ENCODE results near the gene SH2B3. TPM values are rescaled to one million over a fixed set of nuclear protein-coding genes. Genes with fewer than 3 reads are reported as not detected.

The SH2B3 gene
- total and polyA plus RNA-seq, 9 of the 15 experiments (the other 6 are each of a cell fraction or from before 2014, with no cell fraction given): 10.8 to 75.3 (median 37.4) TPM

- POLR2A ChIA-PET: interaction anchor here (0.7 to 0.9 kb wide), 2 partner anchors 14 to 472 kb away, joined by 3 to 4 read pairs; no protein-coding TSS in a partner anchor
- H3K4me1 ChIP-seq (replicated peaks in 1 of 2; ENCODE audit: control insufficient read depth in 2 of 2, insufficient read depth in 2 of 2, low read length in 2 of 2): no peaks in the 10 kb centered on the region
- intact Hi-C loops (cut with micrococcal nuclease): no loop called here
- no peak overlapping the region for H3K4me2 ChIP-seq (ENCODE audit: insufficient read depth, low read length)
- H3K36me3 ChIP-seq (ENCODE audit: control insufficient read depth, insufficient read depth, low read length): peaks cover 85% of the 10 kb centered on the region
- FAIRE-seq (no peak), DNase-seq (ENCODE audit: extremely low read depth in 1 of 4, low spot score in 3 of 4) (no peak), ATAC-seq (no peak)
- H3K79me2 ChIP-seq (ENCODE audit: control insufficient read depth, insufficient read depth, low read length): no peaks in the 10 kb centered on the region; the same call in 2 of the 3 replicates
- no peak overlapping the region for H3K4me3 ChIP-seq
- no peak overlapping the region for H3K9ac ChIP-seq (ENCODE audit: insufficient read depth in 1 of 2, low read depth in 2 of 2, low read length in 2 of 2)
- BruUV-seq (replicated peaks): no TSS peak
- H3K9me3 ChIP-seq (replicated peaks; ENCODE audit: control insufficient read depth, insufficient read depth, low read depth, low read length): no peaks in the 10 kb centered on the region
- in situ Hi-C loops (cut with MboI): no loop called here
- 74% methylated on average over 3 of the region's 4 CpGs for WGBS (ENCODE audit: insufficient coverage, low coverage, missing lambda C conversion rate)
- H3K9me1 ChIP-seq (ENCODE audit: control insufficient read depth, insufficient read depth, low read length): no peaks in the 10 kb centered on the region
- H2AFZ ChIP-seq (ENCODE audit: low read depth, low read length): no peak overlapping the region
- no peak overlapping the region for H3K27ac ChIP-seq (ENCODE audit: extremely low read depth, low read depth, low read length)
- H4K20me1 ChIP-seq (replicated peaks; ENCODE audit: control insufficient read depth, insufficient read depth, low read length): no peaks in the 10 kb centered on the region
- no peaks in the 10 kb centered on the region for H3K27me3 ChIP-seq (ENCODE audit: control insufficient read depth in 2 of 2, insufficient read depth in 2 of 2, low read length in 2 of 2)
- CTCF ChIA-PET (ENCODE audit: low intra/inter-chr PET ratio): no interaction called here
- TF ChIP-seq XRCC4 (IDR thresholded peaks at IDR 0.05; ENCODE audit: extremely low read depth, insufficient read depth, insufficient read length): no peak
- no peak for TF ChIP-seq HOMEZ (CRISPR knock-in tag; IDR thresholded peaks at IDR 0.05)
- TF ChIP-seq ZBTB5 (IDR thresholded peaks at IDR 0.05): no peak
- no peak for TF ChIP-seq ZNF217 (CRISPR knock-in tag; IDR thresholded peaks at IDR 0.05)
- TF ChIP-seq SIN3B (IDR thresholded peaks at IDR 0.05; ENCODE audit: low read depth): no peak
- TF ChIP-seq TCF7L2 (IDR thresholded peaks at IDR 0.05; ENCODE audit: low read depth, low read length): no peak
- TF ChIP-seq ZNF512 (tag; IDR thresholded peaks at IDR 0.05): no peak
- TF ChIP-seq KLF13 (tag; IDR thresholded peaks at IDR 0.05; ENCODE audit: borderline replicate concordance, low read depth): no peak
- TF ChIP-seq ZMIZ1 (IDR thresholded peaks at IDR 0.05; ENCODE audit: low read depth in 2 of 2, low read length in 2 of 2): no peak
- TF ChIP-seq ZBTB7A (IDR thresholded peaks at IDR 0.05; ENCODE audit: borderline replicate concordance, control insufficient read depth, low read depth, low read length): no peak
- TF ChIP-seq ZNF280A (IDR thresholded peaks at IDR 0.05; ENCODE audit: low read depth, partially characterized antibody): no peak
These were observed 89.0 kb downstream of the SH2B3 start for GRCh38 chr12:111494676-111495075.
